Measurements from ENCODE around the gene VEZT. TPM values are rescaled to one million over a fixed set of nuclear protein-coding genes. Genes with fewer than 3 reads are reported as not detected.

VEZT gene
- total and polyA plus RNA-seq, 9 of the 15 experiments (the other 6 are each of a cell fraction or from before 2014, with no cell fraction given) = 16.1 to 61.5 (median 32.6) TPM

DNA sequence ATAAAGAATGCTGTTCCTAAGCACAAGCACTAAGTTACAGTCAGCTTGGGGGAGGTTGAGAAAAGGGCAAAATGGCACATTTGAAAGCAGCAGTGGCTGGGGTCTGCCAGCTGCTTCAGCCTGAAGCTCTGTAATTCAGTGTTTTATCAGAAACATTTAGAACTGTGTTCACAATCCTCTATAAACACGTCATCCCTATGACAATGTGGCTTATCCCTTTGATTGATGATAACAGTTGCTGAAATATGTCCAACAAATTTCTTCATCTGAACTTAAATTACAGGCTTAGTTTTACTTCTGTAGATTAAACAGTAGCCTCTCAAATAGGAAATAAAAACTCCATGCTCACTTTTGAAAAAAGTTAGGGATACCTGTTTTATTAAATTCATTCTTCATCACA is 108.8 kb downstream of the VEZT start:
- no peak overlapping the region for H3K27ac ChIP-seq (ENCODE audit: extremely low read depth, low read depth, low read length)
- FAIRE-seq = no peak
- DNase-seq (ENCODE audit: extremely low read depth in 1 of 4, low spot score in 3 of 4) = no peak
- H3K27me3 ChIP-seq (ENCODE audit: control insufficient read depth in 2 of 2, insufficient read depth in 2 of 2, low read length in 2 of 2) = peaks cover 0 to 5% of the 10 kb centered on the region in 2 experiments; a peak in 1 of 5 replicates
- H3K9ac ChIP-seq (ENCODE audit: insufficient read depth in 1 of 2, low read depth in 2 of 2, low read length in 2 of 2) = no peak overlapping the region
- ChIA-PET POLR2A (interaction anchor here (0.6 to 1.2 kb wide), 2 partner anchors 9 to 221 kb away, joined by 3 read pairs; no protein-coding TSS in a partner anchor), CTCF (ENCODE audit: low intra/inter-chr PET ratio) (no interaction called here)
- H3K9me1 ChIP-seq (ENCODE audit: control insufficient read depth, insufficient read depth, low read length) = no peaks in the 10 kb centered on the region
- BruUV-seq (replicated peaks) = no TSS peak
- ATAC-seq = no peak
- no peaks in the 10 kb centered on the region for H4K20me1 ChIP-seq (replicated peaks; ENCODE audit: control insufficient read depth, insufficient read depth, low read length)
- H2AFZ ChIP-seq (ENCODE audit: low read depth, low read length) = no peak overlapping the region
- H3K4me3 ChIP-seq = no peak overlapping the region
- 0 out of 5 replicates have a peak, but pooled peaks cover 0 to 2% of the 10 kb centered on the region in 2 experiments for H3K4me1 ChIP-seq (replicated peaks in 1 of 2; ENCODE audit: control insufficient read depth in 2 of 2, insufficient read depth in 2 of 2, low read length in 2 of 2)
- no peaks in the 10 kb centered on the region for H3K9me3 ChIP-seq (replicated peaks; ENCODE audit: control insufficient read depth, insufficient read depth, low read depth, low read length)
- no peaks in the 10 kb centered on the region for H3K36me3 ChIP-seq (ENCODE audit: control insufficient read depth, insufficient read depth, low read length)
- H3K4me2 ChIP-seq (ENCODE audit: insufficient read depth, low read length) = no peak overlapping the region
- WGBS (ENCODE audit: insufficient coverage, low coverage, missing lambda C conversion rate) = 0% methylated on average over 1 of the region's 1 CpG
- TF ChIP-seq CEBPB (tag; IDR thresholded peaks at IDR 0.05) (0 out of 2 replicates have a peak, but pooled peaks have one; percentile 11), ZNF507 (tag; conservative IDR thresholded peaks at IDR 0.05) (no peak), PKNOX1 (IDR thresholded peaks at IDR 0.05) (peak; percentile 57; the same call in 1 of the 2 replicates), ZBED1 (IDR thresholded peaks at IDR 0.05) (no peak), ATF1 (CRISPR knock-in tag; IDR thresholded peaks at IDR 0.05) (no peak), ATF1 (tag; IDR thresholded peaks at IDR 0.05) (0 out of 2 replicates have a peak, but pooled peaks have one; percentile 17), PBX2 (CRISPR knock-in tag; IDR thresholded peaks at IDR 0.05; ENCODE audit: low read depth) (no peak), PBX2 (tag; conservative IDR thresholded peaks at IDR 0.05; ENCODE audit: low read depth) (peak; percentile 87), TSC22D4 (tag; IDR thresholded peaks at IDR 0.05) (no peak), CEBPG (CRISPR knock-in tag; IDR thresholded peaks at IDR 0.05) (no peak), CEBPG (tag; conservative IDR thresholded peaks at IDR 0.05 in 1 of 2, IDR thresholded peaks at IDR 0.05 in 1 of 2) (peak in 1 of 2 experiments; percentile 63; a peak in 2 of 4 replicates), JUND (IDR thresholded peaks at IDR 0.05; ENCODE audit: borderline replicate concordance, low read depth, low read length) (no peak), JUND (tag; IDR thresholded peaks at IDR 0.05; ENCODE audit: borderline replicate concordance, low read depth, low read length) (0 out of 3 replicates have a peak, but pooled peaks have one; percentile 13), CBX2 (IDR thresholded peaks at IDR 0.05; ENCODE audit: insufficient read depth, low read length, poor library complexity, severe bottlenecking) (no peak), MEIS2 (IDR thresholded peaks at IDR 0.05; ENCODE audit: partially characterized antibody) (peak; percentile 93)
- TF ChIP-seq, protein P1, sequence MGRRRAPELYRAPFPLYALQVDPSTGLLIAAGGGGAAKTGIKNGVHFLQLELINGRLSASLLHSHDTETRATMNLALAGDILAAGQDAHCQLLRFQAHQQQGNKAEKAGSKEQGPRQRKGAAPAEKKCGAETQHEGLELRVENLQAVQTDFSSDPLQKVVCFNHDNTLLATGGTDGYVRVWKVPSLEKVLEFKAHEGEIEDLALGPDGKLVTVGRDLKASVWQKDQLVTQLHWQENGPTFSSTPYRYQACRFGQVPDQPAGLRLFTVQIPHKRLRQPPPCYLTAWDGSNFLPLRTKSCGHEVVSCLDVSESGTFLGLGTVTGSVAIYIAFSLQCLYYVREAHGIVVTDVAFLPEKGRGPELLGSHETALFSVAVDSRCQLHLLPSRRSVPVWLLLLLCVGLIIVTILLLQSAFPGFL (CRISPR knock-in tag; IDR thresholded peaks at IDR 0.05) = no peak
- TF ChIP-seq, protein P2, sequence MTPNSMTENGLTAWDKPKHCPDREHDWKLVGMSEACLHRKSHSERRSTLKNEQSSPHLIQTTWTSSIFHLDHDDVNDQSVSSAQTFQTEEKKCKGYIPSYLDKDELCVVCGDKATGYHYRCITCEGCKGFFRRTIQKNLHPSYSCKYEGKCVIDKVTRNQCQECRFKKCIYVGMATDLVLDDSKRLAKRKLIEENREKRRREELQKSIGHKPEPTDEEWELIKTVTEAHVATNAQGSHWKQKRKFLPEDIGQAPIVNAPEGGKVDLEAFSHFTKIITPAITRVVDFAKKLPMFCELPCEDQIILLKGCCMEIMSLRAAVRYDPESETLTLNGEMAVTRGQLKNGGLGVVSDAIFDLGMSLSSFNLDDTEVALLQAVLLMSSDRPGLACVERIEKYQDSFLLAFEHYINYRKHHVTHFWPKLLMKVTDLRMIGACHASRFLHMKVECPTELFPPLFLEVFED (CRISPR knock-in tag; conservative IDR thresholded peaks at IDR 0.05) = no peak
- intact Hi-C loops (cut with micrococcal nuclease) = no loop called here
- H3K79me2 ChIP-seq (ENCODE audit: control insufficient read depth, insufficient read depth, low read length) = no peaks in the 10 kb centered on the region
- in situ Hi-C loops (cut with MboI) = no loop called here

Data from K562 (cell line).